Breast epithelium (tissue), 4 donors: ENCODE data around the gene FYN. TPM values are rescaled to one million over a fixed set of nuclear protein-coding genes. Genes with fewer than 3 reads are reported as not detected.

Experiments used
- DNase-seq, 2 donors: peaks; one replicate each; pipeline ENCODE4 v3.0.0-alpha.2; 2019; ENCODE audit warnings: low spot score in 2 of 2
- H3K27ac ChIP-seq, 2 donors: fragments of 200-600 bp; sonication (generic) in 1 of 2; one replicate each; pipeline ENCODE4 v1.5.1; 2016 to 2019; ENCODE audit warnings: mild to moderate bottlenecking in 1 of 2
- H3K27me3 ChIP-seq, 2 donors: fragments of 200-600 bp; sonication (generic) in 1 of 2; one replicate each; pipeline versions ENCODE4 v1.5.1 to v1.6.0; 2017 to 2019; ENCODE audit warnings: control low read depth in 1 of 2, mild to moderate bottlenecking in 1 of 2
- H3K36me3 ChIP-seq: fragments of 200-600 bp; one replicate; pipeline ENCODE4 v1.5.1; 2019
- H3K4me1 ChIP-seq, 2 donors: fragments of 200-600 bp; sonication (generic); one replicate each; pipeline ENCODE4 v1.5.1; 2016 to 2019; ENCODE audit warnings: control low read depth in 1 of 2
- H3K4me3 ChIP-seq, 3 donors: fragments of 200-600 bp; sonication (generic); 1 replicate in 2 of 3; 2 replicates in 1 of 3; pipeline ENCODE4 v1.5.1; 2016 to 2019; ENCODE audit warnings: mild to moderate bottlenecking in 3 of 3, moderate library complexity in 2 of 3
- H3K9me3 ChIP-seq, 2 donors: fragments of 200-600 bp; sonication (generic) in 1 of 2; one replicate each; pipeline ENCODE4 v1.5.1; 2016 to 2019; ENCODE audit warnings: control low read depth in 1 of 2
- POLR2A ChIP-seq: fragments of 450-650 bp; IDR thresholded peaks from one replicate; pipeline ENCODE4 v1.6.1; 2016; ENCODE audit warnings: antibody characterized with exemption, mild to moderate bottlenecking, moderate library complexity
- POLR2AphosphoS5 ChIP-seq, 3 donors: sonication (generic); formaldehyde crosslinking; IDR thresholded peaks; one replicate each; pipeline ENCODE4 v1.6.1; 2017; ENCODE audit warnings: antibody characterized with exemption in 3 of 3
- intact Hi-C: fragments of 100-400 bp; cut with DNase I; formaldehyde crosslinking; loops from one replicate; pipeline ENCODE4 v1.15.1; 2023; ENCODE audit warnings: low total_unique reads
- total RNA-seq, 3 donors: library from RNA; depleted of rRNA; stranded (reverse); fragments of >200 nt; gene quantifications; one replicate each; pipeline ENCODE4 v1.1.0, GENCODE V29; 2016
- TF ChIP-seq, protein P1 (sequence below), 3 donors: fragments of 450-650 bp; IDR thresholded peaks; one replicate each; pipeline ENCODE4 v1.5.1; 2016 to 2017; ENCODE audit warnings: antibody characterized with exemption in 3 of 3, mild to moderate bottlenecking in 3 of 3, moderate library complexity in 3 of 3

The FYN gene
- total RNA-seq, 3 donors from 2014 or later = 44.8 to 209 (median 111) TPM

DNA sequence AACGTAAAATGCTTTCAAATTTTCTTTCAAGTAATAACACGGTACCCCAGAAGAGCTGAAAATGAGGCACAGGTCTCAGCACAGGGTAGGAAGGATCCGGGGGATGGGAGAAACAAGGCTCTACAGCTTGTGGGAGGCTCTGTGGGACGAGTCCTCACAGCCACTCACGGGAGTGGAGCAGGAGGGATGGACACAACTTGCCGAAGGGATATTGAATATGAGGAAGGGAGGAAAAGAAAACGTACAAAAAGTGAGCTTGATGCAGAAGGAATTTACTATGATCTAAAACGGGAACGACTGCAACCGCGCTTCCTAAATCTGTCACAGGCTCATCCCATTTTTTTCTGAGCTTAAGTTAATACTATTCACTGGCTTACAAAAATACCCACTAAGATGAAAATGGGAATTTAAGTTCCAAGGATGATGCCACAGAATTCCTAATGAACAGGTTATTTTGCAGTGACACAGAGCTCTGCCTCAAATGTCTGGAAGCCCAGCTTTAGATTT lies 72.9 kb downstream of the FYN start:
- Histone ChIP-seq H3K4me1 (no peaks in the 10 kb centered on the region), H3K9me3 (no peaks in the 10 kb centered on the region), H3K27me3 (no peaks in the 10 kb centered on the region), H3K4me3 (no peak overlapping the region), H3K27ac (no peak overlapping the region), H3K36me3 (no peaks in the 10 kb centered on the region)
- TF ChIP-seq, protein P1, sequence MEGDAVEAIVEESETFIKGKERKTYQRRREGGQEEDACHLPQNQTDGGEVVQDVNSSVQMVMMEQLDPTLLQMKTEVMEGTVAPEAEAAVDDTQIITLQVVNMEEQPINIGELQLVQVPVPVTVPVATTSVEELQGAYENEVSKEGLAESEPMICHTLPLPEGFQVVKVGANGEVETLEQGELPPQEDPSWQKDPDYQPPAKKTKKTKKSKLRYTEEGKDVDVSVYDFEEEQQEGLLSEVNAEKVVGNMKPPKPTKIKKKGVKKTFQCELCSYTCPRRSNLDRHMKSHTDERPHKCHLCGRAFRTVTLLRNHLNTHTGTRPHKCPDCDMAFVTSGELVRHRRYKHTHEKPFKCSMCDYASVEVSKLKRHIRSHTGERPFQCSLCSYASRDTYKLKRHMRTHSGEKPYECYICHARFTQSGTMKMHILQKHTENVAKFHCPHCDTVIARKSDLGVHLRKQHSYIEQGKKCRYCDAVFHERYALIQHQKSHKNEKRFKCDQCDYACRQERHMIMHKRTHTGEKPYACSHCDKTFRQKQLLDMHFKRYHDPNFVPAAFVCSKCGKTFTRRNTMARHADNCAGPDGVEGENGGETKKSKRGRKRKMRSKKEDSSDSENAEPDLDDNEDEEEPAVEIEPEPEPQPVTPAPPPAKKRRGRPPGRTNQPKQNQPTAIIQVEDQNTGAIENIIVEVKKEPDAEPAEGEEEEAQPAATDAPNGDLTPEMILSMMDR (IDR thresholded peaks at IDR 0.05) = no peak
- TF ChIP-seq POLR2A = no peak
- no peak for TF ChIP-seq POLR2AphosphoS5 (IDR thresholded peaks at IDR 0.05)
- intact Hi-C loops = no loop called here
- no peak for DNase-seq

DNA sequence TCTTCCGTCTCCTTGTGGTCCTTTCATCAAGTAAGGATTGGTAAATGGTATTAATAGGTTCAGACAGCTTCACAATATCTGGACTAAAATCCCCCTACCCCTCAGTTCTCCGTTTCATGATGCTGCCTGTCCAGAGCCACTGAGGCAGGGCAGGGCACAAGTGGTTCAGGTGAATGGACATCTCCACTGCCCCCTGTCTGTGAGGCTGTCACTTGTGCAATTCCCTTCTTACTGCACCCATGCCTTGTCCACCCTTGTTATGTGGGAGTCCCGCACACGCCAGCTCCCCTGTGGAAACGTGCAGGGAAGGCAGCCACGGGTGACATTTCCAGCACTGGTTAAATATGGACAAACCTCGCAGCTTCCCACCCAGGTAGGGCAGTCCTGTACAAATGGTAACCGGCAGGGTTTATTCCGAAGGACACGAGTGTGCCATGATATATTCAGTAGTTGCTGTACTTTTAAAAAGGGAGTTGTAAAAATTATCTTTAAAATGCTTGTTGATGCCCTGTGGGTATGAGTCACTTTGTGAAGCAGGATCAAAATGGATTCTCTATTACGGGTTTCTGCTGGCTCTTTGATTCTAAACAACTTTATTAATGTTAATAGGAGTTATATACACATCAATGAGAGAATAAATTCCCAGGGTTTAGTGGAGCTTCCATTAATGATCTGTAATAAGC lies 73.5 kb downstream of the FYN start:
- H3K4me1 ChIP-seq = no peaks in the 10 kb centered on the region
- intact Hi-C loops = no loop called here
- DNase-seq = no peak
- H3K4me3 ChIP-seq = no peak overlapping the region
- no peak overlapping the region for H3K27ac ChIP-seq
- no peak for TF ChIP-seq POLR2A
- no peak for TF ChIP-seq POLR2AphosphoS5 (IDR thresholded peaks at IDR 0.05)
- TF ChIP-seq, protein P1 (IDR thresholded peaks at IDR 0.05) = no peak
- no peaks in the 10 kb centered on the region for H3K9me3 ChIP-seq
- no peaks in the 10 kb centered on the region for H3K36me3 ChIP-seq
- no peaks in the 10 kb centered on the region for H3K27me3 ChIP-seq

DNA sequence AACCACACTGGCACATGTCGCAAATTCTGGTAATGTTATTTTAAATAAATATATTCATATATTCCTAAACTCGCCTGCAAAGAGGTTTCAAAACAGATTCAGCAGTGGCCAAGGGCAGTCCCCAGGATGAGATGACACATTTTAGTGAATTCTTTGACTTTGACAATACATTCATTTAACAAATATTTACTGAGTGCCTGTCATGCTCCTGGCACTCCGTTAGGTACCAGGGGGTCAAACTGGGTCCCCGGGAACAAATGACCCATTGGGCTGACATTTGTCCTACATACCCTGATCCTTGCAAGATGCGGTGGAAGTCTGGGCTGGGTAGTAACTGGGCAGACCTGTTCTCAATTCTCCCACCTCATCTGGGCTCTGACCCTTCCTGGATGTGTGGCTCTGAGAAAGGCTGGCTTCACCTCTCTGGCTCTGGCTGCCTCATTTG lies 74.9 kb downstream of the FYN start:
- no peaks in the 10 kb centered on the region for H3K36me3 ChIP-seq
- H3K4me1 ChIP-seq = no peaks in the 10 kb centered on the region
- H3K27ac ChIP-seq = no peak overlapping the region
- intact Hi-C loops = no loop called here
- DNase-seq = no peak
- no peaks in the 10 kb centered on the region for H3K9me3 ChIP-seq
- H3K27me3 ChIP-seq = no peaks in the 10 kb centered on the region
- TF ChIP-seq, protein P1 (IDR thresholded peaks at IDR 0.05) = no peak
- no peak for TF ChIP-seq POLR2AphosphoS5 (IDR thresholded peaks at IDR 0.05)
- no peak for TF ChIP-seq POLR2A
- no peak overlapping the region for H3K4me3 ChIP-seq

DNA sequence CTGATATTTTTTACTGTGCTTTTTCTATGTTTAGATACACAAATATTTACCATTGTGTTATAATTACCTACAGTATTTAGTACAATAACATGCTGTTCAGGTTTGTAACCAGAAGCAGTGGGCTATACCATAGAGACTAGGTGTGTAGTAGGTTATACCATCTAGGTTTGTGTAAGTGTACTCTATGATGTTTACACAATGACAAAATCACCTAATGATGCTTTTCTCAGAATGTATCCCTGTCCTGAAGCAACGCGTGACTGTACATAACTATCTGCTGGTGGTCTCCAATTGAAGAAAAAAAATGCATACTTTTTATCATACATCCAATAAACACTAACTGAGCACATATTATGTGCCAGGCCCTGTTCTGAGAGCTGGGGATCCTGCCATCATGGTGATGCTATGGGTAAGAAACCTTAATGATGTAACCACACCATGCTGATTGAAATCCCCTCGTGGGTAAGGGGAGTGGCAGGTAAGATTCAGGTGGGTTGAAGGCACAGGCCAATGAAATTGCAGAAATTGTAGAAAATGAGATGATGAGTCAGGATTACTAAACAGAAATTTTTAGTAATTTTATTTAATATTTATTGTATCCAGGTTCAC lies 76.8 kb downstream of the FYN start:
- H3K27me3 ChIP-seq = no peaks in the 10 kb centered on the region
- H3K36me3 ChIP-seq = no peaks in the 10 kb centered on the region
- H3K27ac ChIP-seq = no peak overlapping the region
- H3K4me1 ChIP-seq = peaks cover 0 to 3% of the 10 kb centered on the region in 2 donors
- DNase-seq = no peak
- TF ChIP-seq POLR2AphosphoS5 (IDR thresholded peaks at IDR 0.05) = no peak
- no peak for TF ChIP-seq POLR2A
- TF ChIP-seq, protein P1 (IDR thresholded peaks at IDR 0.05) = no peak
- H3K9me3 ChIP-seq = no peaks in the 10 kb centered on the region
- intact Hi-C loops = no loop called here
- H3K4me3 ChIP-seq = no peak overlapping the region

DNA sequence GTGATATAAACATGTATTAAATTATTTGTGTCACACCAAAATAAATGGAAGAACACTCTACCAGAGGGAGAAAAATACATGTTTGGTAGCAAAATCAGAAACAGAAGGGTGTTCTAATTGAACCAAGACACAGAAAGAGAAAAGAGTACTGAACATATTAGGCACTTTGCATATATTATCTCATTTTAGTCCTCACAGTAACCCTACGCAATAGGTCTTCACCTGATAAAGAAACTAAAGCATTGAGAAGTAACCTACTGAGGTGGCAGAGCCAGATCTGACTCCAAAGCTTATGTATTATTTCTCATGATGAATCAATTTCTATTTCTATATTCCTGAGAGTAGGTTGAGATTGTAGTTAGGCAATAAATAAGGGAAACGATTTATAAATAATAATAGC lies 77.7 kb downstream of the FYN start:
- Histone ChIP-seq H3K9me3 (no peaks in the 10 kb centered on the region), H3K27ac (no peak overlapping the region), H3K27me3 (no peaks in the 10 kb centered on the region), H3K4me3 (no peak overlapping the region), H3K4me1 (peaks cover 0 to 3% of the 10 kb centered on the region in 2 donors), H3K36me3 (no peaks in the 10 kb centered on the region)
- TF ChIP-seq POLR2A = no peak
- TF ChIP-seq, protein P1 (IDR thresholded peaks at IDR 0.05) = no peak
- TF ChIP-seq POLR2AphosphoS5 (IDR thresholded peaks at IDR 0.05) = no peak
- no peak for DNase-seq
- intact Hi-C loops = no loop called here
